ENCODE data around the gene STON2. TPM values are rescaled to one million over a fixed set of nuclear protein-coding genes. Genes with fewer than 3 reads are reported as not detected.

The STON2 gene
- total RNA-seq, 2 donors from 2014 or later = 12.7 to 23.8 TPM

- Histone ChIP-seq H3K27ac (no peak overlapping the region), H3K27me3 (replicated peaks; ENCODE audit: insufficient read depth) (no peaks in the 10 kb centered on the region), H3K9me3 (no peaks in the 10 kb centered on the region), H3K36me3 (no peaks in the 10 kb centered on the region), H3K4me3 (no peak overlapping the region), H3K4me1 (replicated peaks) (no peaks in the 10 kb centered on the region)
- no peak for TF ChIP-seq POLR2A (IDR thresholded peaks at IDR 0.05)
- no peak for TF ChIP-seq POLR2AphosphoS5 (IDR thresholded peaks at IDR 0.05)
- TF ChIP-seq CTCF (IDR thresholded peaks at IDR 0.05) = no peak
- intact Hi-C loops (cut with DNase I) = no loop called here
- 78% methylated on average over 2 of the region's 2 CpGs for WGBS
- DNase-seq (ENCODE audit: low spot score) = no peak
Measured at GRCh38 chr14:81256289-81256960, 143.7 kb downstream of the STON2 start.

GRCh38 chr14:81252278-81252677 is 147.8 kb downstream of the STON2 start:
- intact Hi-C loops (cut with DNase I) = no loop called here
- DNase-seq (ENCODE audit: low spot score) = no peak
- no peaks in the 10 kb centered on the region for H3K4me1 ChIP-seq (replicated peaks)
- WGBS = 16% methylated on average over 1 of the region's 1 CpG
- no peaks in the 10 kb centered on the region for H3K9me3 ChIP-seq
- no peaks in the 10 kb centered on the region for H3K27me3 ChIP-seq (replicated peaks; ENCODE audit: insufficient read depth)
- TF ChIP-seq CTCF (IDR thresholded peaks at IDR 0.05) = no peak
- TF ChIP-seq POLR2AphosphoS5 (IDR thresholded peaks at IDR 0.05) = no peak
- no peak for TF ChIP-seq POLR2A (IDR thresholded peaks at IDR 0.05)
- H3K4me3 ChIP-seq = no peak overlapping the region
- no peaks in the 10 kb centered on the region for H3K36me3 ChIP-seq
- H3K27ac ChIP-seq = no peak overlapping the region

- no peaks in the 10 kb centered on the region for H3K27me3 ChIP-seq (replicated peaks; ENCODE audit: insufficient read depth)
- no peak for TF ChIP-seq CTCF (IDR thresholded peaks at IDR 0.05)
- no peak for TF ChIP-seq POLR2AphosphoS5 (IDR thresholded peaks at IDR 0.05)
- H3K36me3 ChIP-seq = no peaks in the 10 kb centered on the region
- H3K27ac ChIP-seq = no peak overlapping the region
- no peak for DNase-seq (ENCODE audit: low spot score)
- 67% methylated on average over 8 of the region's 8 CpGs for WGBS
- H3K9me3 ChIP-seq = no peaks in the 10 kb centered on the region
- intact Hi-C loops (cut with DNase I) = no loop called here
- H3K4me3 ChIP-seq = no peak overlapping the region
- no peaks in the 10 kb centered on the region for H3K4me1 ChIP-seq (replicated peaks)
Measured at GRCh38 chr14:81247271-81247766, 152.8 kb downstream of the STON2 start.

- 87% methylated on average over 19 of the region's 19 CpGs for WGBS
- H3K4me1 ChIP-seq (replicated peaks) = no peaks in the 10 kb centered on the region
- TF ChIP-seq POLR2AphosphoS5 (IDR thresholded peaks at IDR 0.05) (no peak), POLR2A (IDR thresholded peaks at IDR 0.05) (no peak), CTCF (IDR thresholded peaks at IDR 0.05) (no peak)
- H3K9me3 ChIP-seq = no peaks in the 10 kb centered on the region
- intact Hi-C loops (cut with DNase I) = no loop called here
- DNase-seq (ENCODE audit: low spot score) = no peak
- no peak overlapping the region for H3K27ac ChIP-seq
- H3K27me3 ChIP-seq (replicated peaks; ENCODE audit: insufficient read depth) = no peaks in the 10 kb centered on the region
- no peak overlapping the region for H3K4me3 ChIP-seq
- no peaks in the 10 kb centered on the region for H3K36me3 ChIP-seq
Measured at GRCh38 chr14:81246461-81247270, 153.5 kb downstream of the STON2 start.

Data from prostate gland (tissue), 2 donors.